Adipose tissue (tissue), 3 donors: ENCODE data around the gene KIF18B. TPM values are rescaled to one million over a fixed set of nuclear protein-coding genes. Genes with fewer than 3 reads are reported as not detected.

ENCODE experiments used
- H3K27ac ChIP-seq: one replicate; pipeline ENCODE4 v1.5.1; 2013; ENCODE audit warnings: low read depth, low read length
- WGBS, 3 donors: extraction: QIAGEN DNeasy Blood & Tissue Kit; methylation state at CpG; one replicate each; pipeline ENCODE4 v1.1.7; 2013; 5-methylcytosine and 5-hydroxymethylcytosine counted together
- polyA plus RNA-seq, 3 donors: library from polyadenylated mRNA; stranded (reverse); fragments of 200-250 nt; gene quantifications; one replicate each; pipeline ENCODE4 v1.2.3, GENCODE V29; 2013
- donor health status: healthy with polysubstance abuse.
- donor health status: Bipolar disorder and iron deficiency.
- donor health status: healthy.

The KIF18B gene
- polyA plus RNA-seq, 3 donors, result 0.04 to 0.22 (median 0.09) TPM

DNA sequence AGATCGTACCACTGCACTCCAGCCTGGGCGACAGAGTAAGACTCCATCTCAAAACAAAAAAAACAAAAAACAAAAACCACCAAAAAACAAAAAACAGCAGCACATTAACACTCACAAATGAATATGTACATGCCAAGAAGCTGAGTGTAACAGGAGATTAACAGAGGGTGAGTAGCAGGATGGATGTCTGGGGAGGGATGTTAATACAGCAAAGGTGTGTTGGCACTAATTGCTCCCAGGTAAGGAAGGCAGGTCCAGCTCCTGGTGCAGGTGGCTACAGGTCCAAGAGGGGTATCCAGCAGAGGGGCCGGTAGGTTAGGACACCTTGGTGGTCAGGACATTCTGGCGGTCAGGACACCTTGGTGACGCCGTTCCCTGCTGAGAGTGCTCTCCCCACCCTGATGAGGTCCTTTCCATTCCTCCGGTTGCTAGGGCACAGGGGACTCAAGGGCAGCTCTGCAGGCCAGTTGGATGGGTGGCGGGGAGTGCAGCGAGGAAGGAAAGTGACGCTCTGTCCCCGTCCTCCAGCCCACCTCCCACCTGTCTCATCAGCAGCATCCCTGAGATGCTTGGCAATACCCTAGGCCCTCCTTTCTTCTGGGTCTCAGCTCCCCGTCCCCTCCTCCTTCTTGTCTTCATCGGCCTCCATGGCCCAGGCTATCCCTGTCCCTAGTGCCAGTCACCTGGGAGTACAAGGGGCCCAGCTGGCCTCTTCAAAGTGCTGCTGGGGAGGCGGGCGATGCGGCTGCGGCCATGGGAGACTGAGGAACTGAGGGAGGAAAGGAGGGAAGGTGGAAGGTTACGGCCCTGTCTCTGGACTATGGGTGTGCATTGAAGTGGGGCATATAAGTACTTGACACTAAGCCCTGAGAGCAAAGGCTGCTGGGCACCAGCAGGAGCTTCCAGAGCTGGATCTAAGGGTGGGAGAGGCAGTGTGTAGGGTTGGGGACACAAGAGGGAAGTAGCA lies 21.6 kb downstream of the KIF18B start:
- 95 to 97% (median 97%) methylated on average over 13 to 18 of the region's 18 CpGs for WGBS, 3 donors
- no peak overlapping the region for H3K27ac ChIP-seq

GRCh38 chr17:44924107-44924544 lies 23.4 kb downstream of the KIF18B start:
- H3K27ac ChIP-seq, result no peak overlapping the region
- 75 to 87% (median 83%) methylated on average over 9 of the region's 9 CpGs for WGBS, 3 donors

DNA sequence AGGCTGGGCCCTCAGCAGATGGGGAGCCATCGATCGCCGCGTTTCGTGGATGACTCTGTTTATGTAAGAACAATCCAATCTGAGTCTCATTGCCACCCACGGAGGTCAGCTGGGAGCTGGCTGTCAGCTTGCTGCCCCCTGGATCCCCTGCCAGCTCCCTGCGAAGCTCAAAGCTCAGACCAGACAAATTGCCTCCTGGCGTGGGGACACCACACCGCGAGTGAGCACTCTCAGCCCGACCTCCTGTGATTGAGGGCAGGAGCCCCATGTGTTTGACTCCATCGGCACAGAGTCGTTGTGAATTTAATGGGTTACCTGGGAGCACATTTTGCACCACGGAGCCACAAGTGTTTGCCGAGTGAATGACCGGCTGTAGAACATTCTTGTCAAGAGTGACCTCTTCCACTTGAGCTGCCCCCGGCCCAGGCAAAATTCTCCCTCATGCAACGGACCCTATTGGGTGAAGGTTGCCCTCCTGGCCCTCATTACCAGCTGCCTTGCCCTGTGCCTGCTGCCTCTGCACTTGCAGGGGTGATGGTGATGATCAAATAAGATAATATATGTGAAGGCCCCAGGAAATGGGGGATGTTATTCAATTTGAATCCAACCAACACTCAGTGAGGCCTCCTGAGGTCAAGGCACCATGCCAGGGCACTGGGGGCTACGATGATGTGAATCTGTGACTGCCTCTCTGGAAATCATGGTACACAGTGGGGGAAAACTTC lies 24.7 kb downstream of the KIF18B start:
- 77 to 84% (median 84%) methylated on average over 19 of the region's 19 CpGs for WGBS, 3 donors
- no peak overlapping the region for H3K27ac ChIP-seq

GRCh38 chr17:44922136-44922535 lies 25.4 kb downstream of the KIF18B start:
- WGBS, 3 donors, result 90 to 94% (median 92%) methylated on average over 6 of the region's 6 CpGs
- H3K27ac ChIP-seq, result no peak overlapping the region

GRCh38 chr17:44921122-44921882 lies 26.3 kb downstream of the KIF18B start:
- WGBS, 3 donors, result 62 to 77% (median 64%) methylated on average over 11 of the region's 11 CpGs

DNA sequence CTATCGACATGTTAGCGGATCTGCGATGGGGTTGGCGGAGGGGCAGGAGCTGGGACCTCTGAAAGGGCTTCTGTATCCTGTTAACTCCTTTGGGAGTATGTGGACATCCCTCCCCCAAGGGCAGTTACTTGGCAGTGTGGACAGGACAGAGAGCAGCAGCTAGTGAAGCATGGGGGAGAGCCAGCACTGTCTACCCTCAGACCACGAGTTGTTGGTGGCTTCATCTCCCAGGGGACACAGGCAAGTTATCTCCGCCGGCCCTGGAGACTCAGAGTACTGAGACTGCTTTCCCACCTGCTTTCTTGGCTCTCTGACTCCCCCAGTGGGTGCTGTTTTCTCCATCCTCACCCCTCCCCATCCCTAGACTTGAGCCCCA lies 27.0 kb downstream of the KIF18B start:
- H3K27ac ChIP-seq, result no peak overlapping the region
- 65 to 71% (median 66%) methylated on average over 7 of the region's 7 CpGs for WGBS, 3 donors

More at GRCh38 chr17:44921122-44921882, 26.3 kb downstream of the KIF18B start:
- H3K27ac ChIP-seq, result no peak overlapping the region

DNA sequence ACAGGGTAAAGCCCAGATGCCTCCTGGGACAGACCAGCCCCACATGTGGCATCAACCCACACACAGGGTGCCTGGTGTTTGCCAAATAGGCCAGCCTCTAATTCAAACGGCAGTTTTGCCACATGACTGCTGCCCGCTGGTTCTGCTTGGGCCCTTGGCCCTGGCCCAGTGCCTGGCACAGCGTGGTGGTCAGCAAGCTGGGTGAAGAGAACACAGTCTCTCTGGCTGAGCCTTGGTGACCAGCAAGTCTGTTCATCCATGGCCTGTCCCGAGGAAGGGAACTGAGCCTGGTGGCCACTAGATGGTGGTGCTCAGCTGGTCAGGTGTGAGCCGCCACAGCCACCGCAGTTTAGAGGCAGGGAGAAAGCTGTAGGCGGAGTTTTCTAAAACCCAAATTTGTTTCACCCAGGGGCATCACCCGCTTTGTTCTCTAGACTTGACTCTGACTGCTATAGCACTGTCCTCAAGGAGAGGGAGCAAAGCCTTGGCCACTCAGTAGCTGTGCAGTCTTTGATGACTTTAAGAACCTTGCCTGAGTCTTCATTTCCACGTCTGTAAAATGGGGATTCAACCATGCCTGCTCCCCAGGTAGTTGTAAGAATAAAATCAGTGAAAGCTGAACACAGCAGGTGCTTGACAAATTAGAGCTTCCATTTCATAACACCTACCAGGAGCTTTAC lies 27.5 kb downstream of the KIF18B start:
- 11 to 16% (median 15%) methylated on average over 9 of the region's 9 CpGs for WGBS, 3 donors

GRCh38 chr17:44919411-44919810 lies 28.2 kb downstream of the KIF18B start:
- no peak overlapping the region for H3K27ac ChIP-seq
- WGBS, 3 donors, result 48 to 80% (median 67%) methylated on average over 2 of the region's 2 CpGs

More for the DNA sequence above, 27.5 kb downstream of the KIF18B start:
- H3K27ac ChIP-seq, result no peak overlapping the region

DNA sequence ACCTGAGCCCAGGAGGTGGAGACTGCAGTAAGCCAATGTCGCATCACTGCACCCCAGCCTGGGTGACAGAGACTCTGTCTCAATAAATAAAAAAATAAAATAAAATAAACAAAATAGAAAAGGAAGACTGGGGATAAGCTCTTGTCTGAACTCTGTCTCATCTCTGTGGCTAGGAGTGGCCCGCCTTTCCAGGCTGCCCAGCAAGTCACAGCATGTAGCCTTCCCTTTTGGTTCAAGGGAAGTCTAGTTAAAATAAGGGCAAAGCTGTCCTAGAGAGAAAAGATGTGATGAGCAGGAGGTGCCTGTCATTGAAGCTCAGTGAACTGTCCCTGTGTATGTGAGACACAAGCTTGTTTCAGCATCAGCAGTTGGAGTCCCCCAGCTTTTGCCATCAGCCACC lies 29.6 kb downstream of the KIF18B start:
- no peak overlapping the region for H3K27ac ChIP-seq
- WGBS, 3 donors, result 95% methylated on average over 2 of the region's 2 CpGs

DNA sequence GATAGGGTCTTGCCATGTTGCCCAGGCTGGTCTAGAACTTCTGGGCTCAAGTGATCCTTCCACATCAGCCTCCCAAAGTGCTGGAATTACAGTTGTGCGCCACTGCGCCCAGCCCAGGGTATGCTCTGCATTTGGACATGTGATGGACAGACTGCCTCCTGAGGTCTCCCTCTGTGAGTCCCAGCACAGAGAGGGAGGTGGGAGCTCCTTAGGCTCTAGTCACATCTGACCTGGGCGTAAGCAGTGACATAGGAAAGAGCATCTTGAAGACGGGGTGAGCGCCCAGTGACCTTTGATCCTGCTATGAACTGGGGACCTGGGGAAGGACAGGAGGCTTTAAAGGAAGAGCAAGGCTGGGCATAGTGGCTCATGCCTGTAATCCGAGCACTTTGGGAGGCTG lies 30.1 kb downstream of the KIF18B start:
- no peak overlapping the region for H3K27ac ChIP-seq
- 86 to 95% (median 93%) methylated on average over 6 of the region's 6 CpGs for WGBS, 3 donors

- WGBS, 3 donors, result 56 to 69% (median 64%) methylated on average over 10 of the region's 10 CpGs
- no peak overlapping the region for H3K27ac ChIP-seq
These were observed 30.8 kb downstream of the KIF18B start for GRCh38 chr17:44916781-44917241.

DNA sequence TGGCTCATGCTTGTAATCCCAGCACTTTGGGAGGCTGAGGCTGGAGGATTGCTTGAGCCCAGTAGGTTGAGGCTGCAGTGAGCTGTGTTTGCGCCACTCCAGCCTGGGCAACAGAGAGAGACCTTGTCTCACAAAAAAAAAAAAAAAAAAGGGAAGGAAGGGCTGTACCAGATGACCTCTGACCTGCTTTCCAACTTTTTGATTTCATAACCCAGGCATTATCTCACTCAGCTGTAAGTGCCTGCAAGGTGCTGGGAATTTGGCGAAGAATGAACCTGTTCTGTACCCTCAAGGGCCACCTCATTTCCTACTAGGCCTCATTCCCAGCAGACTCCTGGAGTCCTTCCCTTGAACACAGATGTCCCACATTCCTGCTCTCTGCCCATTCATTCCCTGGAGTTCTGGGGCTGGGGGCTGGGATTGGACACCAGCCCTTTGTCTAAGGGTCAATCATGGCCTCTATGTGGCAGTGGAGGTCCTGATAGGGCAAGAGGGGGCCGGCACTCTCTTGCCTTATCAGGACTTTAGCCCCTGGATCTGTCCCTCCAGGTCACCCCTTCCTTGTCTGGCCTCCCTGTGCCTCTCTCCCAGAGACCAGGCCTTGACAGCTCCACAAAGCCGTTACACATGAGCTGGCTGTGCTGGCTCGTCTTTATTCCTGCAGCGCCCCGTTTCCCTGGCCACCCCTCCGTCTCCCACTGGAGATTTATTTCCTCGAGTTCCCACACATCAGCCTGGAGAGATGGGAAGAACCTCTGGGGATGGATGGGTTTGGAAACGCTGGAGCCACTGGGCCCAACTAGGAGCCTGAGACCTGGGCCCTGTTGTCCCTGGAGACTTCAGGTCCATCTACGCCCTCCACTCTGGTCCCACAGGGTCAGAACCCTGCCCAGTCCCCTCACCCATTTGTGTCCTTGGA lies 31.5 kb downstream of the KIF18B start:
- no peak overlapping the region for H3K27ac ChIP-seq
- 57 to 81% (median 79%) methylated on average over 11 of the region's 11 CpGs for WGBS, 3 donors

GRCh38 chr17:44915321-44915726 lies 32.2 kb downstream of the KIF18B start, which contains the start of gene GFAP:
TSS of gene GFAP (minus strand) at chr17:44915500. CDS start at chr17:44915486, 14 bp downstream.
- 80 to 89% (median 82%) methylated on average over 16 to 17 of the region's 17 CpGs for WGBS, 3 donors
- no peak within 1 kb of the TSS for H3K27ac ChIP-seq

DNA sequence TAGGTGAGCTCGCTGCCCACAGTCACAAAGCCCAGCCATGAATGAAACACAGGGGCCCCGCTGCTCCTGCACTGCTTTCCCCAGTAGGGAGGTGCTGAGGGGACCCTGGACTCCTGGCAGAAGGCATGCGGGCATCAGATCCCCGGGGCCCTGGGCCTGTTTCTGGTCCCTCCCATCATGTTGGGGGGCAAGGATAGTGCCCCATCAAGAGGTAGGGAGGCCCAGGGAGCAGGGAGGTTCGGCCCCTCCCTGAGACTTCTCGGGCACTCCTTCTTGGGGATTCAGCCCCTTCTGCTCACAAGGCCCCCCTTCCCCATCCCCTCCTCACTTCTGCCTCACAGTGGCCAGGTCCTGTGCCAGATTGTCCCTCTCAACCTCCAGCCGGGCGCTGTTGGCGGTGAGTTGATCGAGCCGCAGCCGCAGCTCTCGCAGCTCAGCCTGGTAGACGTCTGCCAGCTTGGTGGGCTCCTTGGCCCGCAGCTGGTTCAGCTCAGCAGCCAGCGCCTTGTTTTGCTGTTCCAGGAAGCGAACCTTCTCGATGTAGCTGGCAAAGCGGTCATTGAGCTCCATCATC lies 32.8 kb downstream of the KIF18B start:
- 85 to 90% (median 88%) methylated on average over 18 to 19 of the region's 19 CpGs for WGBS, 3 donors
- no peak overlapping the region for H3K27ac ChIP-seq

DNA sequence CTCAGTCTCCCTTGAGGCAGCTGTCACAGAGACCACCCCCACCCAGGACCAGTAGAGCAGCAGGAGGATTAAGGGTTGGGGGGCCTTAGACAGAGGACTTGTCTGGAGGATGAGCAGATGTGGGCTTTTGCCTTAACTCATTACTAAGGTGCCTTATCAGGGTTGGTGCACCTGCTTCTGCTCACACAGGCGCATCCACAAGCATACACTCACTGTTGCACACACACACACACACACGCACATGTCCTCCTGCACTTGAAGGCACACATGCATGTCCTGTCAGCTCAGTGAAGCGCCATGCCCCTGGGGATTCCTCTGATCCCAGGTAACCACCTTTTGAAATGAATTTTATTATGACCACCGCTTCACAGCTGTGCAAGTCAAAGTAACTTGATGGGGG lies 33.4 kb downstream of the KIF18B start:
- no peak overlapping the region for H3K27ac ChIP-seq

DNA sequence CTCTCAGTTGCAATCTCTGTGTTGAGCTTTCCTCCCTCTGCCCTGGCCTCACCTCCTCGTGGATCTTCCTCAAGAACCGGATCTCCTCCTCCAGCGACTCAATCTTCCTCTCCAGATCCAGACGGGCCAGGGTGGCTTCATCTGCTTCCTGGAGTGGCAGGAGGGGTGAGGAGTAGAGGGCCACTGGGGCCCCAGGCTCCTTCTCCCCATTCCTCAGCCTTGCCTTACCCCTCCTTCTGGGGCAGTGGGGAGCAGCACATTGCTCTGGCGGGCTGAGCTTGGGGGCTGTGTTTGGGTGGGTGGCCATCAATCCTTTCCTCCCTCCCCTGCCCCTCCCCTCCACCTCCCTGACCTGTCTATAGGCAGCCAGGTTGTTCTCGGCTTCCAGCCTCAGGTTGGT lies 33.9 kb downstream of the KIF18B start:
- H3K27ac ChIP-seq, result no peak overlapping the region
- 38 to 56% (median 47%) methylated on average over 5 to 6 of the region's 6 CpGs for WGBS, 3 donors

More for the DNA sequence above, 33.4 kb downstream of the KIF18B start:
- WGBS, 3 donors, result 62 to 94% (median 82%) methylated on average over 4 of the region's 4 CpGs
